HEK293T (cell line): Measurements from ENCODE around the gene KLHL17.
"Not testable (repeated sequence)": the region's sequence is repeated elsewhere in the genome, so short reads cannot be mapped to it uniquely, and the experiment has no call there.

Source experiments
- CTCF ChIA-PET: fragments of 350-600 bp; formaldehyde crosslinking; extraction: SDS; loops from one replicate; lab custom pipeline; 2021; ENCODE audit warnings: antibody characterized with exemption, inconsistent platforms; lab: Yijun Ruan, JAX
- POLR2A ChIA-PET: fragments of 350-600 bp; formaldehyde crosslinking; extraction: SDS; loops from one replicate; lab custom pipeline; 2020; ENCODE audit warnings: antibody characterized with exemption, inconsistent platforms; lab: Yijun Ruan, JAX
- DNase-seq: peaks from one replicate; pipeline ENCODE4 v3.0.0; 2012; ENCODE audit warnings: mixed read lengths; ENCODE audit errors: extremely low spot score
- ARNT ChIP-seq: fragments of 450-650 bp; IDR thresholded peaks from 2 replicates; pipeline ENCODE4 v1.6.1; 2017; ENCODE audit warnings: mild to moderate bottlenecking
- BHLHE40 ChIP-seq: fragments of 450-650 bp; IDR thresholded peaks from 2 replicates; pipeline ENCODE4 v1.6.1; 2016; ENCODE audit warnings: mild to moderate bottlenecking, moderate library complexity, borderline replicate concordance
- CTBP1 ChIP-seq: fragments of 450-650 bp; IDR thresholded peaks from 2 replicates; pipeline ENCODE4 v1.6.1; 2016; ENCODE audit warnings: borderline replicate concordance
- ELF4 ChIP-seq: fragments of 450-650 bp; IDR thresholded peaks from 2 replicates; pipeline ENCODE4 v1.6.1; 2017; ENCODE audit warnings: antibody characterized with exemption
- FOXA1 ChIP-seq: fragments of 450-650 bp; IDR thresholded peaks from 2 replicates; pipeline ENCODE4 v1.6.1; 2016; ENCODE audit warnings: mild to moderate bottlenecking
- FOXK2 ChIP-seq: fragments of 450-650 bp; IDR thresholded peaks from 2 replicates; pipeline ENCODE4 v1.6.1; 2016; ENCODE audit warnings: mild to moderate bottlenecking
- FOXM1 ChIP-seq: fragments of 450-650 bp; IDR thresholded peaks from 2 replicates; pipeline ENCODE4 v1.6.1; 2017; ENCODE audit warnings: mild to moderate bottlenecking, borderline replicate concordance
- HDGF ChIP-seq: fragments of 450-650 bp; IDR thresholded peaks from 2 replicates; pipeline ENCODE4 v1.6.1; 2017; ENCODE audit warnings: antibody characterized with exemption, borderline replicate concordance
- L3MBTL2 ChIP-seq: fragments of 450-650 bp; conservative IDR thresholded peaks from 2 replicates; pipeline ENCODE4 v1.6.1; 2016; ENCODE audit warnings: mild to moderate bottlenecking
- LEF1 ChIP-seq: fragments of 450-650 bp; IDR thresholded peaks from 2 replicates; pipeline ENCODE4 v1.6.1; 2017; ENCODE audit warnings: mild to moderate bottlenecking, borderline replicate concordance
- NFRKB ChIP-seq: fragments of 450-650 bp; IDR thresholded peaks from 2 replicates; pipeline ENCODE4 v1.6.1; 2016; ENCODE audit warnings: mild to moderate bottlenecking, moderate library complexity
- PKNOX1 ChIP-seq: fragments of 450-650 bp; IDR thresholded peaks from 2 replicates; pipeline ENCODE4 v1.6.1; 2016
- SP1 ChIP-seq: fragments of 450-650 bp; IDR thresholded peaks from 2 replicates; pipeline ENCODE4 v1.6.1; 2017
- SUZ12 ChIP-seq: fragments of 450-650 bp; IDR thresholded peaks from 2 replicates; pipeline ENCODE4 v1.6.1; 2016; ENCODE audit warnings: mild to moderate bottlenecking
- TARDBP ChIP-seq: fragments of 450-650 bp; IDR thresholded peaks from 2 replicates; pipeline ENCODE4 v1.6.1; 2016
- ZNF384 ChIP-seq: fragments of 450-650 bp; IDR thresholded peaks from 2 replicates; pipeline ENCODE4 v1.6.1; 2016

KLHL17 gene

GRCh38 chr1:1004780-1005697 lies 44.7 kb downstream of the KLHL17 start:
- DNase-seq: no peak
- ChIA-PET POLR2A (no interaction called here), CTCF (no interaction called here)
- TF ChIP-seq L3MBTL2 (no peak), ZNF384 (no peak), FOXA1 (no peak), ARNT (no peak), ELF4 (no peak), CTBP1 (no peak), HDGF (no peak), NFRKB (no peak), BHLHE40 (no peak), FOXK2 (no peak), PKNOX1 (no peak), LEF1 (no peak), TARDBP (no peak), SP1 (no peak), SUZ12 (no peak), FOXM1 (no peak)

GRCh38 chr1:1005774-1006304 lies 45.5 kb downstream of the KLHL17 start:
- CTCF ChIA-PET: no interaction called here
- TF ChIP-seq NFRKB (no peak), ZNF384 (no peak), PKNOX1 (no peak), TARDBP (no peak), FOXK2 (no peak), CTBP1 (no peak), ARNT (no peak), LEF1 (no peak), ELF4 (no peak), BHLHE40 (no peak), L3MBTL2 (no peak), FOXA1 (no peak), FOXM1 (no peak), HDGF (no peak)
- DNase-seq: no peak
- POLR2A ChIA-PET: no interaction called here

GRCh38 chr1:1006305-1007159 lies 46.1 kb downstream of the KLHL17 start:
- DNase-seq: no peak
- ChIA-PET POLR2A (interaction anchor here (1.0 kb wide), 1 partner anchor 13 kb away, joined by 4 read pairs; the partner anchor contains the start of gene AGRN), CTCF (no interaction called here)
- no peak for TF ChIP-seq FOXA1
- TF ChIP-seq HDGF: no peak
- no peak for TF ChIP-seq CTBP1
- TF ChIP-seq PKNOX1: no peak

GRCh38 chr1:1010131-1010530 lies 49.7 kb downstream of the KLHL17 start:
- POLR2A ChIA-PET, CTCF ChIA-PET: not testable (repeated sequence)

GRCh38 chr1:1011396-1011949 lies 51.1 kb downstream of the KLHL17 start:
- ChIA-PET POLR2A (no interaction called here), CTCF (no interaction called here)
- no peak for TF ChIP-seq SP1
- TF ChIP-seq FOXM1: no peak
- TF ChIP-seq SUZ12: no peak
- TF ChIP-seq ARNT: no peak
- TF ChIP-seq BHLHE40: no peak
- no peak for TF ChIP-seq ZNF384
- TF ChIP-seq FOXA1: no peak
- TF ChIP-seq LEF1: no peak
- TF ChIP-seq FOXK2: no peak
- TF ChIP-seq NFRKB: no peak
- TF ChIP-seq PKNOX1: no peak
- TF ChIP-seq TARDBP: no peak
- no peak for TF ChIP-seq L3MBTL2
- no peak for TF ChIP-seq HDGF
- TF ChIP-seq CTBP1: no peak
- no peak for TF ChIP-seq ELF4
- DNase-seq: no peak

More at GRCh38 chr1:1010131-1010530, 49.7 kb downstream of the KLHL17 start:
- not testable (repeated sequence) for DNase-seq

- POLR2A ChIA-PET: interaction anchor here (1.0 to 1.3 kb wide), 3 partner anchors 11 to 136 kb away, joined by 3 to 9 read pairs (median 3); no protein-coding TSS in a partner anchor
- CTCF ChIA-PET, DNase-seq: not testable (repeated sequence)
Observed at GRCh38 chr1:1012736-1013104, 52.3 kb downstream of the KLHL17 start.
